Urothelium cell line (cell line): ENCODE results near the gene SERPINA1.
"Not testable (repeated sequence)": the region's sequence is repeated elsewhere in the genome, so short reads cannot be mapped to it uniquely, and the experiment has no call there.

ENCODE experiments used
- DNase-seq: peaks from one replicate; pipeline ENCODE4 v3.0.0; 2011; ENCODE audit warnings: low spot score, mixed read lengths
- FAIRE-seq: peaks from 2 replicates; lab custom pipeline; 2011; peaks lifted over from hg19 to GRCh38; lab: Jason Lieb, UNC

SERPINA1 gene

GRCh38 chr14:94388384-94389103 lies at the start of gene SERPINA1:
Gene SERPINA1, minus strand, starts transcription at chr14:94388602. Its CDS starts 5,365 bp downstream, at chr14:94383237.
- DNase-seq (peak; percentile 63), FAIRE-seq (no peak)

GRCh38 chr14:94428610-94429009 lies 40.2 kb upstream of the SERPINA1 start:
- no peak for DNase-seq
- FAIRE-seq: no peak

- DNase-seq (no peak), FAIRE-seq (no peak)
These were observed 38.7 kb upstream of the SERPINA1 start for GRCh38 chr14:94427016-94427613.

GRCh38 chr14:94426526-94426925 lies 38.1 kb upstream of the SERPINA1 start:
- no peak for FAIRE-seq
- DNase-seq: no peak

- DNase-seq (no peak), FAIRE-seq (no peak)
These were observed 36.0 kb upstream of the SERPINA1 start for GRCh38 chr14:94424371-94424770.

GRCh38 chr14:94423453-94424056 lies 35.2 kb upstream of the SERPINA1 start:
- no peak for FAIRE-seq
- peak; percentile 63 for DNase-seq

GRCh38 chr14:94421316-94421715 lies 32.9 kb upstream of the SERPINA1 start:
- FAIRE-seq (no peak), DNase-seq (no peak)

- FAIRE-seq, DNase-seq: not testable (repeated sequence)
These were observed 29.2 kb upstream of the SERPINA1 start for GRCh38 chr14:94417497-94418205.

- FAIRE-seq: no peak
- DNase-seq: no peak
These were observed 24.6 kb upstream of the SERPINA1 start for GRCh38 chr14:94412671-94413638.

- FAIRE-seq: no peak
These were observed 23.2 kb upstream of the SERPINA1 start for GRCh38 chr14:94411638-94412037.

GRCh38 chr14:94409430-94409829 lies 21.0 kb upstream of the SERPINA1 start:
- DNase-seq, FAIRE-seq: not testable (repeated sequence)

More at GRCh38 chr14:94411638-94412037, 23.2 kb upstream of the SERPINA1 start:
- DNase-seq: no peak

- DNase-seq (no peak), FAIRE-seq (no peak)
These were observed 20.2 kb upstream of the SERPINA1 start for GRCh38 chr14:94408546-94409095.

GRCh38 chr14:94407906-94408305 lies 19.5 kb upstream of the SERPINA1 start:
- FAIRE-seq: no peak

GRCh38 chr14:94406910-94407309 lies 18.5 kb upstream of the SERPINA1 start:
- no peak for DNase-seq
- no peak for FAIRE-seq

More at GRCh38 chr14:94407906-94408305, 19.5 kb upstream of the SERPINA1 start:
- no peak for DNase-seq

- DNase-seq (no peak), FAIRE-seq (no peak)
These were observed 17.1 kb upstream of the SERPINA1 start for GRCh38 chr14:94405486-94405885.

- no peak for FAIRE-seq
- no peak for DNase-seq
These were observed 16.2 kb upstream of the SERPINA1 start for GRCh38 chr14:94404561-94404960.

GRCh38 chr14:94403312-94403932 lies 15.0 kb upstream of the SERPINA1 start:
- FAIRE-seq (no peak), DNase-seq (no peak)

GRCh38 chr14:94401083-94401482 lies 12.7 kb upstream of the SERPINA1 start:
- FAIRE-seq (no peak), DNase-seq (peak; percentile 12)

- FAIRE-seq: no peak
- DNase-seq: no peak
These were observed 12.0 kb upstream of the SERPINA1 start for GRCh38 chr14:94400422-94400841.
